Measurements from ENCODE around the gene CETN3.

CETN3 gene

GRCh38 chr5:90409318-90410177, at the start of gene CETN3:
Gene CETN3 (minus strand): TSS chr5:90409756. CDS start chr5:90409661, 95 bp downstream.
- DNase-seq (ENCODE audit: low read depth in 3 of 3), result peak; percentile 76 to 84 (median 82)

GRCh38 chr5:90446961-90447360, 37.4 kb upstream of the CETN3 start:
- no peak for DNase-seq (ENCODE audit: low read depth in 3 of 3)

- DNase-seq (ENCODE audit: low read depth in 3 of 3), result no peak
These were observed 31.1 kb upstream of the CETN3 start for GRCh38 chr5:90440644-90441043.

- DNase-seq (ENCODE audit: low read depth in 3 of 3), result no peak
These were observed 28.5 kb upstream of the CETN3 start for GRCh38 chr5:90438100-90438499.

- no peak for DNase-seq (ENCODE audit: low read depth in 3 of 3)
These were observed 28.1 kb upstream of the CETN3 start for GRCh38 chr5:90437663-90438062.

- peak in 2 of 3 donors; percentile 7 to 13 for DNase-seq (ENCODE audit: low read depth in 3 of 3)
These were observed 24.7 kb upstream of the CETN3 start for GRCh38 chr5:90434116-90434714.

GRCh38 chr5:90424245-90424644, 14.7 kb upstream of the CETN3 start:
- DNase-seq (ENCODE audit: low read depth in 3 of 3), result no peak

GRCh38 chr5:90421136-90421535, 11.6 kb upstream of the CETN3 start:
- DNase-seq (ENCODE audit: low read depth in 3 of 3), result no peak

- DNase-seq (ENCODE audit: low read depth in 3 of 3), result no peak
These were observed 8.7 kb upstream of the CETN3 start for GRCh38 chr5:90418214-90418613.

GRCh38 chr5:90410178-90410762, 714 bp upstream of the CETN3 start:
- DNase-seq (ENCODE audit: low read depth in 3 of 3), result no peak

- DNase-seq (ENCODE audit: low read depth in 3 of 3), result no peak
These were observed 812 bp downstream of the CETN3 start for GRCh38 chr5:90408571-90409317.

GRCh38 chr5:90406466-90406865, 3.1 kb downstream of the CETN3 start:
- DNase-seq (ENCODE audit: low read depth in 3 of 3), result no peak

- DNase-seq (ENCODE audit: low read depth in 3 of 3), result no peak
These were observed 6.9 kb downstream of the CETN3 start for GRCh38 chr5:90402521-90403255.

GRCh38 chr5:90399251-90399650, 10.3 kb downstream of the CETN3 start:
- DNase-seq (ENCODE audit: low read depth in 3 of 3), result no peak

- no peak for DNase-seq (ENCODE audit: low read depth in 3 of 3)
These were observed 10.8 kb downstream of the CETN3 start for GRCh38 chr5:90398726-90399125.

- no peak for DNase-seq (ENCODE audit: low read depth in 3 of 3)
These were observed 14.6 kb downstream of the CETN3 start for GRCh38 chr5:90395005-90395404.

GRCh38 chr5:90390928-90391327, 18.6 kb downstream of the CETN3 start:
- no peak for DNase-seq (ENCODE audit: low read depth in 3 of 3)

- DNase-seq (ENCODE audit: low read depth in 3 of 3), result no peak
These were observed 19.2 kb downstream of the CETN3 start for GRCh38 chr5:90390326-90390725.

- no peak for DNase-seq (ENCODE audit: low read depth in 3 of 3)
These were observed 22.0 kb downstream of the CETN3 start for GRCh38 chr5:90387508-90387907.

GRCh38 chr5:90386099-90386710, 23.4 kb downstream of the CETN3 start:
- no peak for DNase-seq (ENCODE audit: low read depth in 3 of 3)

GRCh38 chr5:90384389-90384788, 25.2 kb downstream of the CETN3 start:
- DNase-seq (ENCODE audit: low read depth in 3 of 3), result no peak
